Neural crest cell (in vitro differentiated cells): Measurements from ENCODE around the gene VPS39. TPM values are rescaled to one million over a fixed set of nuclear protein-coding genes. Genes with fewer than 3 reads are reported as not detected.

Experiments
- DNase-seq: peaks from one replicate; pipeline ENCODE4 v3.0.0; 2021; ENCODE audit warnings: low read depth, mixed read lengths, low spot score
- H3K27ac Mint-ChIP-seq: one replicate; pipeline ENCODE4 v1.8.0; 2021; ENCODE audit warnings: mild to moderate bottlenecking, mixed read lengths; ENCODE audit not compliant: unreplicated experiment
- H3K27me3 Mint-ChIP-seq: 2 replicates; pipeline ENCODE4 v1.8.0; 2021; ENCODE audit warnings: low read depth, mild to moderate bottlenecking, mixed read lengths
- H3K36me3 Mint-ChIP-seq: 2 replicates; pipeline ENCODE4 v1.8.0; 2021; ENCODE audit warnings: low read depth, mild to moderate bottlenecking, mixed read lengths
- H3K4me1 Mint-ChIP-seq: 2 replicates; pipeline ENCODE4 v1.8.0; 2021; ENCODE audit warnings: mixed read lengths
- H3K4me3 Mint-ChIP-seq: one replicate; pipeline ENCODE4 v1.8.0; 2021; ENCODE audit warnings: mild to moderate bottlenecking, mixed read lengths
- H3K9me3 Mint-ChIP-seq: 2 replicates; pipeline ENCODE4 v1.8.0; 2021; ENCODE audit warnings: mixed read lengths
- CTCF ChIP-seq: fragments of 200-600 bp; sonication (generic); conservative IDR thresholded peaks from 2 replicates; pipeline ENCODE4 v1.5.0; 2021; ENCODE audit warnings: antibody characterized with exemption, mild to moderate bottlenecking
- total RNA-seq: library from RNA; stranded (reverse); gene quantifications from 2 replicates; pipeline ENCODE4 v1.2.1, GENCODE V29; 2021

The VPS39 gene
- total RNA-seq, 1 donor from 2014 or later: 56.9 TPM

GRCh38 chr15:42220216-42220615 is 12.1 kb upstream of the VPS39 start:
- no peaks in the 10 kb centered on the region for H3K4me1 Mint-ChIP-seq
- no peak overlapping the region for H3K4me3 Mint-ChIP-seq
- no peak for TF ChIP-seq CTCF
- H3K27me3 Mint-ChIP-seq: no peaks in the 10 kb centered on the region
- H3K36me3 Mint-ChIP-seq: peaks cover 11% of the 10 kb centered on the region
- H3K9me3 Mint-ChIP-seq: no peaks in the 10 kb centered on the region
- no peak for DNase-seq
- H3K27ac Mint-ChIP-seq: no peak overlapping the region

- no peaks in the 10 kb centered on the region for H3K4me1 Mint-ChIP-seq
- TF ChIP-seq CTCF: no peak
- H3K27me3 Mint-ChIP-seq: no peaks in the 10 kb centered on the region
- DNase-seq: no peak
- no peaks in the 10 kb centered on the region for H3K9me3 Mint-ChIP-seq
- peaks cover 8% of the 10 kb centered on the region for H3K36me3 Mint-ChIP-seq
- H3K4me3 Mint-ChIP-seq: no peak overlapping the region
- no peak overlapping the region for H3K27ac Mint-ChIP-seq
These were observed 11.0 kb upstream of the VPS39 start for GRCh38 chr15:42218953-42219592.

DNA sequence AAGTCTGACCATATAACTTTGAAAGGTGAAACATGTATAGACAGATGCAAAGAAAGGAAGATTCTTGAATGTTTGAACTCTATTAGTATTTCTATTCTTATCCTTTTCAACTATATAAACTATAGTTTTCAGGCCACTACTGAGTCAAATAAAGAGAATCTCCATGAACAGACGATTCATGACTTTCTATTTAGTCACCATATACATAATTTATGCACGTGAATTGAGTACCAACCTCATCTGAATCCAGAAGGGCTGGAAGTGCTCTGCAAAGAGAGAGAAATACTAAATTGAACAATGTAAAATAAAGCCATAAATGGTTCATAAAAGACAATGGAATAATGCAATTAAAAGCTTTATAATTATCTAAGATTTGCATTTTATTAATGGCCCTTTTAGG is 9.5 kb upstream of the VPS39 start:
- Mint-ChIP-seq H3K36me3 (peaks cover 8% of the 10 kb centered on the region), H3K9me3 (no peaks in the 10 kb centered on the region), H3K4me3 (no peak overlapping the region), H3K4me1 (no peaks in the 10 kb centered on the region), H3K27me3 (no peaks in the 10 kb centered on the region), H3K27ac (no peak overlapping the region)
- no peak for TF ChIP-seq CTCF
- DNase-seq: no peak

GRCh38 chr15:42215913-42216829 is 8.1 kb upstream of the VPS39 start:
- DNase-seq: no peak
- Mint-ChIP-seq H3K27ac (no peak overlapping the region), H3K4me1 (no peaks in the 10 kb centered on the region), H3K4me3 (no peak overlapping the region), H3K9me3 (no peaks in the 10 kb centered on the region), H3K27me3 (no peaks in the 10 kb centered on the region), H3K36me3 (peaks cover 13% of the 10 kb centered on the region)
- TF ChIP-seq CTCF: no peak

GRCh38 chr15:42214600-42214999 is 6.5 kb upstream of the VPS39 start:
- no peak overlapping the region for H3K4me3 Mint-ChIP-seq

More at GRCh38 chr15:42214600-42214999, 6.5 kb upstream of the VPS39 start:
- DNase-seq: no peak
- TF ChIP-seq CTCF: no peak
- H3K27ac Mint-ChIP-seq: no peak overlapping the region
- no peaks in the 10 kb centered on the region for H3K4me1 Mint-ChIP-seq
- H3K27me3 Mint-ChIP-seq: no peaks in the 10 kb centered on the region
- H3K36me3 Mint-ChIP-seq: peaks cover 10% of the 10 kb centered on the region
- no peaks in the 10 kb centered on the region for H3K9me3 Mint-ChIP-seq
